ENCODE data around the gene SELENOI.

GRCh38 chr2:26326514-26326913, 19.4 kb upstream of the SELENOI start:
- TF ChIP-seq, protein P1, sequence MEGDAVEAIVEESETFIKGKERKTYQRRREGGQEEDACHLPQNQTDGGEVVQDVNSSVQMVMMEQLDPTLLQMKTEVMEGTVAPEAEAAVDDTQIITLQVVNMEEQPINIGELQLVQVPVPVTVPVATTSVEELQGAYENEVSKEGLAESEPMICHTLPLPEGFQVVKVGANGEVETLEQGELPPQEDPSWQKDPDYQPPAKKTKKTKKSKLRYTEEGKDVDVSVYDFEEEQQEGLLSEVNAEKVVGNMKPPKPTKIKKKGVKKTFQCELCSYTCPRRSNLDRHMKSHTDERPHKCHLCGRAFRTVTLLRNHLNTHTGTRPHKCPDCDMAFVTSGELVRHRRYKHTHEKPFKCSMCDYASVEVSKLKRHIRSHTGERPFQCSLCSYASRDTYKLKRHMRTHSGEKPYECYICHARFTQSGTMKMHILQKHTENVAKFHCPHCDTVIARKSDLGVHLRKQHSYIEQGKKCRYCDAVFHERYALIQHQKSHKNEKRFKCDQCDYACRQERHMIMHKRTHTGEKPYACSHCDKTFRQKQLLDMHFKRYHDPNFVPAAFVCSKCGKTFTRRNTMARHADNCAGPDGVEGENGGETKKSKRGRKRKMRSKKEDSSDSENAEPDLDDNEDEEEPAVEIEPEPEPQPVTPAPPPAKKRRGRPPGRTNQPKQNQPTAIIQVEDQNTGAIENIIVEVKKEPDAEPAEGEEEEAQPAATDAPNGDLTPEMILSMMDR (IDR thresholded peaks at IDR 0.05) = no peak
- TF ChIP-seq POLR2A (IDR thresholded peaks at IDR 0.05) = no peak

All from body of pancreas (tissue), 4 donors.